A549 (cell line): ENCODE measurements around the gene AMACR. TPM values are rescaled to one million over a fixed set of nuclear protein-coding genes. Genes with fewer than 3 reads are reported as not detected.
"Not testable (repeated sequence)": the region's sequence is repeated elsewhere in the genome, so short reads cannot be mapped to it uniquely, and the experiment has no call there.

Experiments
- ATAC-seq, 2 experiments: fragments of 200-7000 bp in 1 of 2; fragments of >200 bp in 1 of 2; cut with Nextera tagmentation in 1 of 2; cut with Tn5 transposase in 1 of 2; 3 replicates each; pipeline versions ENCODE4 v1.8.0 to v1.9.1; 2018 to 2020; ENCODE audit warnings: mild to moderate bottlenecking in 1 of 2, moderate library complexity in 1 of 2
- CTCF ChIA-PET: fragments of 300-600 bp; sonication (Branson Sonifier 250); formaldehyde crosslinking; extraction: SDS; loops from one replicate; lab custom pipeline; 2021; ENCODE audit warnings: antibody characterized with exemption, inconsistent platforms; lab: Yijun Ruan, JAX
- POLR2A ChIA-PET: fragments of 350-600 bp; formaldehyde crosslinking; extraction: SDS; loops from one replicate; lab custom pipeline; 2021; ENCODE audit warnings: antibody characterized with exemption, inconsistent platforms; lab: Yijun Ruan, JAX
- DNase-seq, 2 experiments: peaks; one replicate each; pipeline versions ENCODE4 v3.0.0 to v3.0.0-alpha.2; 2011 to 2016; ENCODE audit warnings: low read depth in 1 of 2, low spot score in 1 of 2
- FAIRE-seq: peaks from 2 replicates; lab custom pipeline; 2011; peaks lifted over from hg19 to GRCh38; lab: Jason Lieb, UNC
- H3K27ac ChIP-seq, 2 experiments: fragments of >200 bp; sonication (Bioruptor Twin); formaldehyde crosslinking; 3 replicates each; pipeline ENCODE4 v1.5.1; 2016 to 2017
- H3K4me1 ChIP-seq: fragments of >200 bp; sonication (Bioruptor Twin); formaldehyde crosslinking; 3 replicates; pipeline ENCODE4 v1.6.1; 2016
- H3K4me2 ChIP-seq: fragments of >200 bp; sonication (Bioruptor Twin); formaldehyde crosslinking; 3 replicates; pipeline ENCODE4 v1.6.1; 2016
- H3K4me3 ChIP-seq: fragments of >200 bp; sonication (Bioruptor Twin); formaldehyde crosslinking; 3 replicates; pipeline ENCODE4 v1.5.1; 2016
- H3K9me3 ChIP-seq: fragments of >200 bp; sonication (Bioruptor Twin); formaldehyde crosslinking; 3 replicates; pipeline ENCODE4 v1.6.1; 2016
- CBX2 ChIP-seq: fragments of 200-600 bp; sonication (generic); IDR thresholded peaks from 2 replicates; pipeline ENCODE4 v1.6.1; 2016; ENCODE audit warnings: low read depth, mild to moderate bottlenecking, borderline replicate concordance
- CBX8 ChIP-seq: fragments of 200-600 bp; sonication (generic); IDR thresholded peaks from 2 replicates; pipeline ENCODE4 v1.6.1; 2016
- CEBPB ChIP-seq, 2 experiments: fragments of >200 bp in 1 of 2; sonication (Bioruptor Twin) in 1 of 2; formaldehyde crosslinking in 1 of 2; IDR thresholded peaks; 2 replicates each; pipeline ENCODE4 v1.6.1; 2012 to 2016
- CHD4 ChIP-seq: fragments of 200-600 bp; sonication (generic); IDR thresholded peaks from 2 replicates; pipeline ENCODE4 v1.6.1; 2016; ENCODE audit warnings: antibody characterized with exemption, mild to moderate bottlenecking, borderline replicate concordance
- E2F6 ChIP-seq: IDR thresholded peaks from 2 replicates; pipeline ENCODE4 v1.6.1; 2012; ENCODE audit warnings: low read depth, borderline replicate concordance
- EHMT2 ChIP-seq: fragments of 200-600 bp; sonication (generic); IDR thresholded peaks from 2 replicates; pipeline ENCODE4 v1.6.1; 2016; ENCODE audit warnings: antibody characterized with exemption, low read depth, mild to moderate bottlenecking, moderate library complexity
- HMGXB4 ChIP-seq: fragments of 250-450 bp; sonication (Bioruptor Pico); IDR thresholded peaks from 2 replicates; pipeline ENCODE4 v1.5.0; 2021; ENCODE audit warnings: mild to moderate bottlenecking, moderate library complexity, borderline replicate concordance
- KDM5A ChIP-seq: fragments of 200-600 bp; sonication (generic); IDR thresholded peaks from 2 replicates; pipeline ENCODE4 v1.6.1; 2016; ENCODE audit warnings: antibody characterized with exemption, mild to moderate bottlenecking
- MAX ChIP-seq: IDR thresholded peaks from 2 replicates; pipeline ENCODE4 v1.6.1; 2012
- NR3C1 ChIP-seq: fragments of >200 bp; sonication (Bioruptor Twin); formaldehyde crosslinking; IDR thresholded peaks from 3 replicates; pipeline ENCODE4 v1.6.1; 2017
- POLR2AphosphoS2 ChIP-seq: conservative IDR thresholded peaks from 2 replicates; pipeline ENCODE4 v1.6.1; 2012; ENCODE audit warnings: low read length, improper control_type of control experiment, inconsistent platforms
- RCOR1 ChIP-seq: fragments of 150-350 bp; IDR thresholded peaks from 2 replicates; pipeline ENCODE4 v1.6.1; 2014; ENCODE audit warnings: antibody characterized with exemption, low read length, low read depth
- SMC3 ChIP-seq: fragments of >200 bp; sonication (Bioruptor Twin); formaldehyde crosslinking; IDR thresholded peaks from 3 replicates; pipeline ENCODE4 v1.6.1; 2018; ENCODE audit warnings: inconsistent platforms
- TP53 ChIP-seq: fragments of 250-450 bp; sonication (Bioruptor Pico); IDR thresholded peaks from 2 replicates; pipeline ENCODE4 v1.5.0; 2021; ENCODE audit warnings: mild to moderate bottlenecking, moderate library complexity
- ZC3H11A ChIP-seq: fragments of 450-650 bp; IDR thresholded peaks from 2 replicates; pipeline ENCODE4 v1.6.1; 2014; ENCODE audit warnings: antibody characterized with exemption, mild to moderate bottlenecking
- WGBS: methylation state at CpG from one replicate; pipeline ENCODE4 v1.1.6; 2017; ENCODE audit errors: missing lambda C conversion rate; 5-methylcytosine and 5-hydroxymethylcytosine counted together
- polyA plus RNA-seq, 4 experiments: library from polyadenylated mRNA; depleted of rRNA in 3 of 4; stranded (reverse); fragments of >200 nt; fragmentation: RNase III in 1 of 4; extraction: RNeasy Plus Mini Kit Qiagen cat#74134 plus additional on column Dnase treatment in 1 of 4; gene quantifications; 2 replicates in 3 of 4; 3 replicates in 1 of 4; pipeline ENCODE4 v1.2.3, GENCODE V29; 2011 to 2017

The AMACR gene
- polyA plus RNA-seq, 2 of the 4 experiments (the other 2 are of a cell fraction), result 21.1 to 30.1 TPM

GRCh38 chr5:34013547-34013946 is 5.7 kb upstream of the AMACR start:
- no peak for FAIRE-seq
- POLR2A ChIA-PET, result no interaction called here
- H3K4me3 ChIP-seq, result no peak overlapping the region

GRCh38 chr5:34012791-34013190 is 4.9 kb upstream of the AMACR start:
- TF ChIP-seq POLR2AphosphoS2 (no peak), SMC3 (no peak), RCOR1 (no peak), TP53 (CRISPR knock-in tag) (no peak), CHD4 (no peak), CBX8 (no peak)
- ATAC-seq (no peak), FAIRE-seq (no peak), DNase-seq (no peak)
- Histone ChIP-seq H3K4me3 (no peak overlapping the region), H3K4me2 (no peak overlapping the region), H3K27ac (no peak overlapping the region), H3K4me1 (peaks cover 9% of the 10 kb centered on the region; the same call in 2 of the 3 replicates), H3K9me3 (no peaks in the 10 kb centered on the region)
- ChIA-PET POLR2A (no interaction called here), CTCF (no interaction called here)

More at GRCh38 chr5:34013547-34013946, 5.7 kb upstream of the AMACR start:
- DNase-seq (no peak), ATAC-seq (no peak)
- CTCF ChIA-PET, result interaction anchor here (0.5 to 1.2 kb wide), 2 partner anchors 16 to 584 kb away, joined by 3 to 4 read pairs; no protein-coding TSS in a partner anchor
- H3K4me2 ChIP-seq, result no peak overlapping the region
- no peak overlapping the region for H3K27ac ChIP-seq
- H3K4me1 ChIP-seq, result peaks cover 9% of the 10 kb centered on the region; the same call in 2 of the 3 replicates
- no peaks in the 10 kb centered on the region for H3K9me3 ChIP-seq
- TF ChIP-seq ZC3H11A, result no peak
- TF ChIP-seq KDM5A, result no peak
- no peak for TF ChIP-seq SMC3
- TF ChIP-seq HMGXB4 (CRISPR knock-in tag), result no peak
- TF ChIP-seq CBX2, result no peak
- no peak for TF ChIP-seq MAX
- no peak for TF ChIP-seq E2F6
- TF ChIP-seq CBX8, result no peak
- TF ChIP-seq EHMT2, result no peak
- TF ChIP-seq CEBPB (IDR thresholded peaks at IDR 0.05), result no peak
- 40% methylated on average over 3 of the region's 3 CpGs for WGBS

GRCh38 chr5:34011536-34011935 is 3.7 kb upstream of the AMACR start:
- Histone ChIP-seq H3K4me2 (no peak overlapping the region), H3K27ac (no peak overlapping the region), H3K4me3 (no peak overlapping the region), H3K9me3 (no peaks in the 10 kb centered on the region), H3K4me1 (peaks cover 15% of the 10 kb centered on the region; the same call in 2 of the 3 replicates)
- ChIA-PET POLR2A (no interaction called here), CTCF (interaction anchor here (0.7 kb wide), 1 partner anchor 488 kb away, joined by 3 read pairs; no protein-coding TSS in a partner anchor)
- FAIRE-seq, result no peak
- 86% methylated on average over 4 of the region's 4 CpGs for WGBS
- no peak for ATAC-seq
- no peak for TF ChIP-seq NR3C1
- DNase-seq, result no peak

GRCh38 chr5:34010146-34010545 is 2.3 kb upstream of the AMACR start:
- CTCF ChIA-PET, POLR2A ChIA-PET, ATAC-seq, FAIRE-seq, H3K4me3 ChIP-seq, DNase-seq, H3K9me3 ChIP-seq, H3K27ac ChIP-seq, H3K4me2 ChIP-seq: not testable (repeated sequence)
- peaks cover 15% of the 10 kb centered on the region; the same call in 2 of the 3 replicates for H3K4me1 ChIP-seq
- 91% methylated on average over 2 of the region's 2 CpGs for WGBS
